ENCODE results near the gene TTC38.
A peak's percentile ranks its signal among the peaks of the same experiment; 100 is the strongest.

The TTC38 gene

GRCh38 chr22:46267431-46268279 lies at the start of gene TTC38:
TTC38 (plus strand) TSS chr22:46268008; CDS start chr22:46268040, 32 bp downstream.
- DNase-seq (ENCODE audit: low read depth, low spot score) = no peak

GRCh38 chr22:46219636-46220035 lies 48.2 kb upstream of the TTC38 start:
- no peak for DNase-seq (ENCODE audit: low read depth, low spot score)

- no peak for DNase-seq (ENCODE audit: low read depth, low spot score)
Measured at GRCh38 chr22:46220921-46221320, 46.9 kb upstream of the TTC38 start.

- no peak for DNase-seq (ENCODE audit: low read depth, low spot score)
Measured at GRCh38 chr22:46224044-46224897, 43.5 kb upstream of the TTC38 start.

GRCh38 chr22:46224898-46225290 lies 42.9 kb upstream of the TTC38 start:
- no peak for DNase-seq (ENCODE audit: low read depth, low spot score)

GRCh38 chr22:46225631-46226030 lies 42.2 kb upstream of the TTC38 start:
- no peak for DNase-seq (ENCODE audit: low read depth, low spot score)

GRCh38 chr22:46226577-46226976 lies 41.2 kb upstream of the TTC38 start:
- DNase-seq (ENCODE audit: low read depth, low spot score) = no peak

- no peak for DNase-seq (ENCODE audit: low read depth, low spot score)
Measured at GRCh38 chr22:46229701-46230100, 38.1 kb upstream of the TTC38 start.

- DNase-seq (ENCODE audit: low read depth, low spot score) = no peak
Measured at GRCh38 chr22:46230262-46230901, 37.4 kb upstream of the TTC38 start.

GRCh38 chr22:46233231-46233630 lies 34.6 kb upstream of the TTC38 start:
- DNase-seq (ENCODE audit: low read depth, low spot score) = peak; percentile 33

GRCh38 chr22:46234969-46235368 lies 32.8 kb upstream of the TTC38 start:
- DNase-seq (ENCODE audit: low read depth, low spot score) = no peak

- DNase-seq (ENCODE audit: low read depth, low spot score) = no peak
Measured at GRCh38 chr22:46237453-46238124, 30.2 kb upstream of the TTC38 start.

- no peak for DNase-seq (ENCODE audit: low read depth, low spot score)
Measured at GRCh38 chr22:46238541-46238940, 29.3 kb upstream of the TTC38 start.

GRCh38 chr22:46239261-46240048 lies 28.4 kb upstream of the TTC38 start:
- DNase-seq (ENCODE audit: low read depth, low spot score) = no peak

- DNase-seq (ENCODE audit: low read depth, low spot score) = no peak
Measured at GRCh38 chr22:46240073-46240472, 27.7 kb upstream of the TTC38 start.

- DNase-seq (ENCODE audit: low read depth, low spot score) = no peak
Measured at GRCh38 chr22:46240506-46240905, 27.3 kb upstream of the TTC38 start.

- no peak for DNase-seq (ENCODE audit: low read depth, low spot score)
Measured at GRCh38 chr22:46240907-46241306, 26.9 kb upstream of the TTC38 start.

- no peak for DNase-seq (ENCODE audit: low read depth, low spot score)
Measured at GRCh38 chr22:46241396-46242007, 26.3 kb upstream of the TTC38 start.

GRCh38 chr22:46242076-46242475 lies 25.7 kb upstream of the TTC38 start:
- no peak for DNase-seq (ENCODE audit: low read depth, low spot score)

GRCh38 chr22:46244771-46245170 lies 23.0 kb upstream of the TTC38 start:
- DNase-seq (ENCODE audit: low read depth, low spot score) = no peak

Measured in smooth muscle cell of the brain vasculature (primary cell).